ENCODE data around the gene HDLBP. TPM values are rescaled to one million over a fixed set of nuclear protein-coding genes. Genes with fewer than 3 reads are reported as not detected.

Gene HDLBP
- total RNA-seq, 1 donor = 121 TPM

GRCh38 chr2:241267249-241268067 is 48.0 kb downstream of the HDLBP start:
- Histone ChIP-seq H3K9me3 (ENCODE audit: low read depth, low read length) (no peaks in the 10 kb centered on the region), H3K4me3 (ENCODE audit: low read length) (no peak overlapping the region), H3K4me1 (ENCODE audit: insufficient read depth, low read length) (peaks cover 18% of the 10 kb centered on the region), H3K27me3 (ENCODE audit: insufficient read depth, low read length) (no peaks in the 10 kb centered on the region)

GRCh38 chr2:241265506-241265905 is 50.0 kb downstream of the HDLBP start:
- Histone ChIP-seq H3K27me3 (ENCODE audit: insufficient read depth, low read length) (no peaks in the 10 kb centered on the region), H3K4me1 (ENCODE audit: insufficient read depth, low read length) (peaks cover 5% of the 10 kb centered on the region), H3K9me3 (ENCODE audit: low read depth, low read length) (no peaks in the 10 kb centered on the region), H3K4me3 (ENCODE audit: low read length) (no peak overlapping the region)

- no peaks in the 10 kb centered on the region for H3K27me3 ChIP-seq (ENCODE audit: insufficient read depth, low read length)
- H3K4me1 ChIP-seq (ENCODE audit: insufficient read depth, low read length) = no peaks in the 10 kb centered on the region
- H3K4me3 ChIP-seq (ENCODE audit: low read length) = no peak overlapping the region
- H3K9me3 ChIP-seq (ENCODE audit: low read depth, low read length) = no peaks in the 10 kb centered on the region
Measured at GRCh38 chr2:241263061-241263460, 52.4 kb downstream of the HDLBP start.

GRCh38 chr2:241261628-241262027 is 53.8 kb downstream of the HDLBP start:
- Histone ChIP-seq H3K27me3 (ENCODE audit: insufficient read depth, low read length) (no peaks in the 10 kb centered on the region), H3K4me3 (ENCODE audit: low read length) (no peak overlapping the region), H3K4me1 (ENCODE audit: insufficient read depth, low read length) (no peaks in the 10 kb centered on the region), H3K9me3 (ENCODE audit: low read depth, low read length) (no peaks in the 10 kb centered on the region)

- Histone ChIP-seq H3K27me3 (ENCODE audit: insufficient read depth, low read length) (no peaks in the 10 kb centered on the region), H3K4me1 (ENCODE audit: insufficient read depth, low read length) (no peaks in the 10 kb centered on the region), H3K4me3 (ENCODE audit: low read length) (no peak overlapping the region), H3K9me3 (ENCODE audit: low read depth, low read length) (no peaks in the 10 kb centered on the region)
Measured at GRCh38 chr2:241260911-241261310, 54.6 kb downstream of the HDLBP start.

GRCh38 chr2:241258505-241259280 is 56.8 kb downstream of the HDLBP start:
- no peaks in the 10 kb centered on the region for H3K9me3 ChIP-seq (ENCODE audit: low read depth, low read length)
- no peak overlapping the region for H3K4me3 ChIP-seq (ENCODE audit: low read length)
- H3K27me3 ChIP-seq (ENCODE audit: insufficient read depth, low read length) = no peaks in the 10 kb centered on the region
- no peaks in the 10 kb centered on the region for H3K4me1 ChIP-seq (ENCODE audit: insufficient read depth, low read length)

- Histone ChIP-seq H3K27me3 (ENCODE audit: insufficient read depth, low read length) (no peaks in the 10 kb centered on the region), H3K9me3 (ENCODE audit: low read depth, low read length) (no peaks in the 10 kb centered on the region), H3K4me1 (ENCODE audit: insufficient read depth, low read length) (no peaks in the 10 kb centered on the region), H3K4me3 (ENCODE audit: low read length) (no peak overlapping the region)
Measured at GRCh38 chr2:241257419-241258032, 57.9 kb downstream of the HDLBP start.

GRCh38 chr2:241256168-241256545 is 59.3 kb downstream of the HDLBP start:
- H3K9me3 ChIP-seq (ENCODE audit: low read depth, low read length) = no peaks in the 10 kb centered on the region
- no peaks in the 10 kb centered on the region for H3K4me1 ChIP-seq (ENCODE audit: insufficient read depth, low read length)
- H3K4me3 ChIP-seq (ENCODE audit: low read length) = no peak overlapping the region
- no peaks in the 10 kb centered on the region for H3K27me3 ChIP-seq (ENCODE audit: insufficient read depth, low read length)

GRCh38 chr2:241255542-241256167 is 59.8 kb downstream of the HDLBP start:
- no peaks in the 10 kb centered on the region for H3K4me1 ChIP-seq (ENCODE audit: insufficient read depth, low read length)
- H3K9me3 ChIP-seq (ENCODE audit: low read depth, low read length) = no peaks in the 10 kb centered on the region
- H3K27me3 ChIP-seq (ENCODE audit: insufficient read depth, low read length) = no peaks in the 10 kb centered on the region
- no peak overlapping the region for H3K4me3 ChIP-seq (ENCODE audit: low read length)

- Histone ChIP-seq H3K9me3 (ENCODE audit: low read depth, low read length) (no peaks in the 10 kb centered on the region), H3K4me3 (ENCODE audit: low read length) (no peak overlapping the region), H3K27me3 (ENCODE audit: insufficient read depth, low read length) (no peaks in the 10 kb centered on the region), H3K4me1 (ENCODE audit: insufficient read depth, low read length) (no peaks in the 10 kb centered on the region)
Measured at GRCh38 chr2:241254904-241255351, 60.5 kb downstream of the HDLBP start.

GRCh38 chr2:241252778-241253475 is 62.5 kb downstream of the HDLBP start:
- no peak overlapping the region for H3K4me3 ChIP-seq (ENCODE audit: low read length)
- H3K27me3 ChIP-seq (ENCODE audit: insufficient read depth, low read length) = no peaks in the 10 kb centered on the region
- H3K4me1 ChIP-seq (ENCODE audit: insufficient read depth, low read length) = no peaks in the 10 kb centered on the region

GRCh38 chr2:241249654-241250053 is 65.8 kb downstream of the HDLBP start:
- H3K9me3 ChIP-seq (ENCODE audit: low read depth, low read length) = no peaks in the 10 kb centered on the region
- no peaks in the 10 kb centered on the region for H3K27me3 ChIP-seq (ENCODE audit: insufficient read depth, low read length)
- no peaks in the 10 kb centered on the region for H3K4me1 ChIP-seq (ENCODE audit: insufficient read depth, low read length)
- no peak overlapping the region for H3K4me3 ChIP-seq (ENCODE audit: low read length)

More at GRCh38 chr2:241252778-241253475, 62.5 kb downstream of the HDLBP start:
- H3K9me3 ChIP-seq (ENCODE audit: low read depth, low read length) = no peaks in the 10 kb centered on the region

GRCh38 chr2:241248897-241249296 is 66.6 kb downstream of the HDLBP start:
- no peaks in the 10 kb centered on the region for H3K4me1 ChIP-seq (ENCODE audit: insufficient read depth, low read length)
- no peak overlapping the region for H3K4me3 ChIP-seq (ENCODE audit: low read length)
- H3K9me3 ChIP-seq (ENCODE audit: low read depth, low read length) = no peaks in the 10 kb centered on the region
- H3K27me3 ChIP-seq (ENCODE audit: insufficient read depth, low read length) = no peaks in the 10 kb centered on the region

GRCh38 chr2:241248289-241248688 is 67.2 kb downstream of the HDLBP start:
- H3K9me3 ChIP-seq (ENCODE audit: low read depth, low read length) = no peaks in the 10 kb centered on the region
- H3K27me3 ChIP-seq (ENCODE audit: insufficient read depth, low read length) = no peaks in the 10 kb centered on the region

More at GRCh38 chr2:241248289-241248688, 67.2 kb downstream of the HDLBP start:
- no peaks in the 10 kb centered on the region for H3K4me1 ChIP-seq (ENCODE audit: insufficient read depth, low read length)
- H3K4me3 ChIP-seq (ENCODE audit: low read length) = no peak overlapping the region
